ENCODE measurements around the gene ENDOV.
A peak's percentile ranks its signal among the peaks of the same experiment; 100 is the strongest.

Gene ENDOV

GRCh38 chr17:80449930-80450576 lies 35.1 kb downstream of the ENDOV start:
- no peak for ATAC-seq
- no peak for DNase-seq

DNA sequence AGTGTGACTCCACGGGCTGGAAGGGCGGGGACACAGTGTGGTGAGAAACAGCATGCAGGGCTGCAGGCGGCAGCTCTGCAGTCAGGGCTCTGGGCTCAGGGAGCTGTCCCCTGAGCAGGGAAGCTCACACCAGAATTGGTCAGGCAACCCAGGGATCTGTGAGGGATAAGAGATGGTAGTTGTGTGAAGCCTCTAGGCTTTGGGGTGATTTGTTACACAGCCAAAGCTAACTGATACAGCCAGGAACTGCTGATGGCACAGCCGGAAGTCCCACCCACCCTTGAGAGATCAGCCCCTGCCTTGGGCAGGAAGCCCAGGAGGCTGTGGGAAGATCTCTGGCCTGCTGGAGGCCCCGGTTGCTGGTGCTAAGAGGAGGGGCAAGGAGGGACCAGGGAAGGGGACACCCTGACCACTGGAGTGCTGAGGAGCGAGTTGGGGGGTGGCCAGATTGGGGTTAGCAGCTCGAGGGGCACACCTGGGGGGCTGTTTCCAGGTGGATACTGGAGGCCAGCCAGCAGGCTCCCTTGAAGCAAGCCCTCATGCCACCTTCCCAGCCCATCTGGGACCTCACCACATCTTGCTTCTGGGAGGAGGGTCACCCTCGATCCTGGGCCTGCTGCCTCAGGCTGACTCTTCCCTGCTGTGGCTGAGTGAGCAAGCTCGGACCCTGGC lies 36.3 kb downstream of the ENDOV start:
- ATAC-seq (no peak), DNase-seq (no peak)

DNA sequence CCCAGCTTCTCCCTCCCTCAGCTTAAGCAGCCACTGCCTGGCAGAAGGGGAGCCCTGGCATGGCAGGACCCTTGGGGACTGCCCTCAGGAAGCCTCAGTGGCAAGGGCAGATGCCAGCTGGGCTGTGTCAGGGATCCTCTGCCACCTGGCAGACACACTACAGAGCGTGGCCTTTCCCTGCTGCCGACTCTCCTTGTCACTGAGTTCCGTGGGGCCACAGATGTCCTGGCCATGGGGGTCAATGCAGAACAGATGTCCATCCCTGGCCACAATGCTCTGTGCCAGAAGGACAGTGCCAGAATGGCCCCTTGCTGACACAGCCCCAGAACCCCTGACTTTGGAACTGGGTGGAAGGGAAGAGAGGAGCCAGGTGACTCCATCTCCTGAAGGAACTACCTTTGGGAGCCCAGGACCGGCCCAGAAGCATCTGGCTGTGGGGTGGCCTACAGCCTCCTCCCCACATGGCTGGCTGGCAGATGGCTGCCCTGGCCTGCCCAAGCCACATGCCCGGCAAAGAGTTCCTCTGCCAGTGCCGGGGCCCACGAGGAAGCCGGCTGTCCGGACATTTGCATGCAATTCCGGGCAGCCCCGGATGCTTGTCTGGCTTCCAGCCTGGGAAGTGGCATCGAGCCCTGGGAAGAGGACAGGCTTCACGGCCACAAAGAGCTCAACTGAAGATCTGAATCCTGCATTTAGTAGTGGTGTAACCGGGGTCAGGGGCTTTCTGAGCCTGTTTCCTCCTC lies 37.4 kb downstream of the ENDOV start:
- ATAC-seq (no peak), DNase-seq (no peak)

- ATAC-seq = no peak
- DNase-seq = no peak
These were observed 38.4 kb downstream of the ENDOV start for GRCh38 chr17:80453126-80453997.

DNA sequence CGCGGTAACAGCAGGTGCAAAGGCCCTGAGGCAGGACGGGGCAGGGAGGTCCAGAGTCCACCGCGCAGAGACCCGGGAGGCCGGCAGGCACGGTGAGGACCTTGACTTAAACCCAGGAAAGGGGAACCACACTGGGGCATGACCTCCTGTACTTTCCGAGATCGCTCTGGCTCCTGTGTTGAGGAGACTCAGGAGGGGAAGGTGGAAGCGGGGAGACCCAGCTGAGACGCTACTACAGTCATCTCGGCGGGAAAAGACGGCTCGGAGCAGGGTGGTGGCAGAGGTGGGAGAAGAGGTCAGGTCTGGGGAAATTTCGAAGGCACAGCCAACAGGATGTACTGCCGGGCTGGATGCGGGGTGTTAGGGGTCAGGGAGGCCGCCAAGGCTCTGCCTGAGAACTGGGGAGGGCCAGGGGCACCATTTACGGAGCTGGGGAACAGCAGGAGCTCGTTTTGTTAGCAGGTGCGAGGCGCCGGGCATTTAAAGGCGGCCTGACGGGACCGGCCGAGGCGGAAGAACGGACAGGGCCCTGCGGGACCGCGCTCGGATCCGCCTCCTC lies 39.1 kb downstream of the ENDOV start:
- ATAC-seq (no peak), DNase-seq (peak; percentile 29)

GRCh38 chr17:80454557-80455335 lies 39.8 kb downstream of the ENDOV start:
- peak; percentile 97 for DNase-seq
- peak; percentile 93 for ATAC-seq

GRCh38 chr17:80455336-80455710 lies 40.4 kb downstream of the ENDOV start:
- DNase-seq = peak; percentile 65
- ATAC-seq = peak; percentile 17

DNA sequence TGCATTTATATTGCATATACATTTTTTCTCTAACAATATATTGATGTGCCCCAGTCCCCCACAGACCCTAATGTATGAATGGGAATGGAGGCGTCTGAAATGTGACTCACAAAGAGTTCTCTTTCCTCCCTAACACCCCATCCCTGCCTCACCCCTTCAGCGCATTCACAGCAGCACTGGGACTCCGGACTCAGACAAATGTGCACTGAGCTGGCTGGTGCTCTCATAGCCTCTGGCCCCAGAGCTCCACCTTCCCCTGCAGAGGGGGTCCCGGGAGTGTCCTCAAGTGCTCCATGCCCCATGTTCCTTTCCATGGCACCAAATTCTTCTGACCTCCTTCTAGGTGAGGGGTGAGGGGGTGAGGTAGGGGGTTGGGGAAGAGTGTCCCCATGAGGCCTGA lies 40.8 kb downstream of the ENDOV start:
- ATAC-seq (no peak), DNase-seq (no peak)

GRCh38 chr17:80456465-80457235 lies 41.7 kb downstream of the ENDOV start:
- DNase-seq (no peak), ATAC-seq (no peak)

GRCh38 chr17:80457236-80457856 lies 42.4 kb downstream of the ENDOV start:
- DNase-seq (peak; percentile 34), ATAC-seq (no peak)

GRCh38 chr17:80458016-80458415 lies 43.0 kb downstream of the ENDOV start:
- no peak for DNase-seq

DNA sequence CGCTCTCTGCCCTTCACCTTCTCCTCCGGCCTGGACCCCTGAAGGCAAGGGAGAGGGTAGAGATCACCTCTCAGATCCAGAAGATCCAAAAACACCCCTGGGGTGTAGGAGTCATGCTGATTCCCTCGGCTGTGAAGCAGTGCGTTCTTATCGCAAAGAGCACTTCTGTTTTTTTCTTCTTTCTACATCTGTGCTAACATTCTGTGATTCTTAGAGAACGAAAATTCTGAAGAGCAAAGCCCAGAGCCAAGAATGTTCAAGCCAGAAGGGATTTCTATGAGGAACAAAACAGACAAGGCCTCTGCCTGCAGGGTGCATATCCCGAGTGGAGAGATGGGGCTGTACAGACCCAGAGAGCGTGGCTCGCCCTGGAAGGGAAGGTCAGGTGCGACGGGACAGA lies 44.3 kb downstream of the ENDOV start:
- DNase-seq (no peak), ATAC-seq (no peak)

More at GRCh38 chr17:80458016-80458415, 43.0 kb downstream of the ENDOV start:
- no peak for ATAC-seq

DNA sequence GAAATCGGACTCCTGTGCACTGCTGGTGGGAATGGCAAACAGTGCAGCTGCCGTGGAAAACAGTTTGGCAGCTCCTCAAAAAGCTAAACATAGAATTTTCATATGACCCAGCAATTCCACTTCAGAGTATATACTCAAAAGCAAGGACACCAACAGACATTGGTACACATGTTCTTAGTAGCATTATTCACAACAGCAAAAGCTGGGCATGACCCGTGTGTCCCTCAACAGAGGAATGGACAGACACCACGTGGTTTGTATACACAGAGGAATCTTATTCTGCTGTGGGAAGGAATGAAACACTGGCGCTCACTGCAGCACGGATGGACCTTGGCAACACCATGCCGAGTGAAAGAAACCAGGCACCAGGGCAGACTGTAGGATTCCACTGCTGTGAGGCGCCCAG lies 45.5 kb downstream of the ENDOV start:
- ATAC-seq (no peak), DNase-seq (no peak)

DNA sequence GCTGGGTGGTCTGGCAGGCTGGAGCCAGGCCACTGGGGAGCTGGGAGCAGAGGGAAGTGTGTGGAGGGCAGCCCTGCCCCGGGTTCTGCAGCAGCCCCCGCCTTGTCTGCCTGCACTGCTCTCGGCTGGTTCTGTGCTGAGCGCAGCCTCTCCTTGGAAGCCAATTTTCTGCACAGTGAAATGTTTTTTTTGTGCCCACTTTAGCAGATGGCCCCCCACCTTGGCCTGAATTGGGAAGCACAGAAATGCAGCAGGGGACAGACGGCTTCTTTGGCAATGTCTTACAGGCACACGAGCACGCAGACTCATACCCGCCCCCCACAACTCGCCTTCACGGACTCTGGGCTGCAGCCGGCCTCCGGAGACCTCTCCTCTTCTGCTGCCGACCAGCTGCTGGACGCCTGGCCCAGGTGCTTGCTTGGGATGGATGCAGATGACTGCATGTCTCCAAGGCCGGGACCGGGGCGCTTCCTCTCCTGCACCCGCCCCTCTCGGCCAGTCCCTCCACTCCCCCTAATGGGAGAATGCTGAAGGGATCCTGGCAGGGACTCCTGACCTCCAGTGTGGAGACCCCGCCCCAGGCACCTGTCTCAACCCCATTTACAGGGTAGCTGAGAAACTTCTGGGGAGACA lies 46.7 kb downstream of the ENDOV start:
- DNase-seq = no peak
- ATAC-seq = no peak

GRCh38 chr17:80463784-80464400 lies 48.9 kb downstream of the ENDOV start:
- ATAC-seq (no peak), DNase-seq (no peak)

DNA sequence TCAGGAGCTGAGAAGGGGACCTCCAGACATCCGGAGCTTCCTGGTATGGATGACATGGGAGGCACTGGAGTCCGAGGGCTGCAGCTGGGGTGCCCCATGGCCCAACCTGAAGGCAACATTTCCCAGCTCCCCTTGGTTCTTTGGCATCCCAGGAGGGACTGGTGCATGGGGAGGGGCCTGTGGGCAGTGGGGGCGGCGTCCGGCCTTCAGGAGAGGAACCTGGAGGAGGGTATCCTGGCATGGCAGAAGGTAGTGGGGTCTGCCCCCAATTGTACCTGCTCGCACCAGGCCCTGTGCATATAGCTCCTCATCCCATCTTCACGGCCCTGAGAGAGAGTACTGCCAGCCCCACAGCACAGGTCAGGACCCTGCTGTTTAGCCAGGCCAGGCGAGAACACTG lies 49.5 kb downstream of the ENDOV start:
- ATAC-seq (no peak), DNase-seq (no peak)

- DNase-seq = no peak
- no peak for ATAC-seq
These were observed 50.5 kb downstream of the ENDOV start for GRCh38 chr17:80465327-80465974.

DNA sequence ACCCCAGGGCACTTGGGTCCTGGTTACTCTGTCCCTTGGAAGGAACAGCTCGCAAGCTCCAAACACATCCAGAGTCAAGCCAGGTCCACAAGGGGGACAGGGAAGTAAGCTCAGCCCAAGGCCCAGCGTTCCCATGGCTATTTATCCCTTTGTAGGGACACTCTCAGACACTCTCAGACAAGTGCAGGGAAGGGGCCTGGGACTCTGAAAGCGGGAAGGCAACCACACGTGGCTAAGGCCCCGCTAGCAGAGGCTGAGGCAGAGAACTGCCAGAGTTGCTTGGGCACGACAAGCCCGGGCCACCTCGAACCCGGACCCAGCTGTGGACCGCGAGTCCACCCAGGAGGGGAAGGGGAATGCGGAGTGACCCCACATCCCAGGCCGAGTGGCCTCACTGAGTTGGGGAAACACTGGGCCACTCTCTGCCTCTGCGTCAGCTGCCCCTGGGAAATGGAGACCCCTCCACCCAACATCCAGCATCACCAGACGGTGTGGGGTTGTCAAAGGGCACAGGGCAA lies 51.3 kb downstream of the ENDOV start:
- DNase-seq (no peak), ATAC-seq (no peak)
